Measurements from ENCODE around the gene WWOX. TPM values are rescaled to one million over a fixed set of nuclear protein-coding genes. Genes with fewer than 3 reads are reported as not detected.

WWOX gene
- total and polyA plus RNA-seq, 2 of the 13 experiments (the other 11 are each of a cell fraction or from before 2014, with no cell fraction given), result 9.1 to 37.4 TPM

DNA sequence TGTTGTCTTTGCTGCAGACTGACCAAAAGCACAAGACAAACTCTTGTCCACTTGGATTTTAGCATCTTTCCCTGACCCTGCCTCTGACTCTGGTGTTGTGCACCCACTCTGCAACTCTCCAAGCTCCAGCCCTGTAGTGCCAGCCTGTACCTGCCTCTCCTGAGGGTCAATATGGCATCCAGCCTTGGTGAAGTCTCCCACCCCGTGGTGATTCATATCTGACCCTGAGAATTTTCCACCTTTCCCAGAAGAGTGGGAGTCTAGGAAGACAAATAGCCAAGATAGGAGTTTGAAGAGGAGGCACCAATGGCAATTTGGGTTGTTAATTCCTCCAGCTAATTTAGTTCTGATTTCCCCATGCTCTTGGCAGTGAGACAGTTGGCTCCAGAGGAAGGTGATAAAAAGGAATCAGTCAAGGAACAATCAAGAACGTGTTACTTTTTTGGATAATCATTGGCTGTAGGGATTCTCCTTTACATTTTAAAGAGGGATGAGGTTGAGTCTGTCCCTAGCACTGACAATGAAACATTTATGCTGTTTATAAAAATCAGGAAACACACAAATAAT, 1085.1 kb downstream of the WWOX start (continued):
- TF ChIP-seq ZNF761 (CRISPR knock-in tag; conservative IDR thresholded peaks at IDR 0.05), result no peak
- TF ChIP-seq ZNF652 (CRISPR knock-in tag; IDR thresholded peaks at IDR 0.05; ENCODE audit: borderline replicate concordance, low read depth), result no peak
- TF ChIP-seq RAD21 (CRISPR knock-in tag; IDR thresholded peaks at IDR 0.05), result no peak
- no peak for TF ChIP-seq THAP7 (CRISPR knock-in tag; IDR thresholded peaks at IDR 0.05)

- ChIA-PET POLR2A (no interaction called here), CTCF (ENCODE audit: low intra/inter-chr PET ratio, low total read pairs) (no interaction called here)
- Histone ChIP-seq H3K9me3 (ENCODE audit: low read length) (no peaks in the 10 kb centered on the region), H4K20me1 (ENCODE audit: insufficient read depth, low read length) (no peaks in the 10 kb centered on the region), H3K27ac (ENCODE audit: extremely low read length, insufficient read depth, low read length) (no peak overlapping the region), H3K4me3 (replicated peaks in 1 of 3; ENCODE audit: insufficient read depth in 1 of 3, low read depth in 2 of 3, low read length in 3 of 3) (no peak overlapping the region), H3K4me1 (ENCODE audit: insufficient read depth, low read length) (no peaks in the 10 kb centered on the region), H3K36me3 (replicated peaks in 1 of 2; ENCODE audit: control insufficient read depth in 1 of 2, insufficient read depth in 2 of 2, low read length in 2 of 2) (no peaks in the 10 kb centered on the region), H3K4me2 (ENCODE audit: low read depth, low read length) (no peak overlapping the region), H3K9ac (ENCODE audit: insufficient read depth, low read depth, low read length) (no peak overlapping the region), H3K27me3 (ENCODE audit: control insufficient read depth in 1 of 2, insufficient read depth in 2 of 2, low read length in 2 of 2) (no peaks in the 10 kb centered on the region), H3K79me2 (ENCODE audit: insufficient read depth, low read length) (no peaks in the 10 kb centered on the region), H2AFZ (ENCODE audit: low read length) (no peak overlapping the region)
- FAIRE-seq (no peak), DNase-seq (ENCODE audit: low spot score) (no peak), ATAC-seq (no peak)
- in situ Hi-C loops (cut with HindIII; ENCODE audit: extremely low pct_ligation_motif_present, low pct_unique_long_range_greater_than_20kb) (no loop called here), intact Hi-C loops (cut with micrococcal nuclease; ENCODE audit: unreplicated experiment) (no loop called here)
- no TSS peak for BruUV-seq (replicated peaks)
- TF ChIP-seq ATF2 (CRISPR knock-in tag; IDR thresholded peaks at IDR 0.05) (no peak), GZF1 (CRISPR knock-in tag; IDR thresholded peaks at IDR 0.05) (peak; percentile 98)
- WGBS (ENCODE audit: low lambda C conversion rate), result 23% methylated on average over 4 of the region's 4 CpGs
Measured at GRCh38 chr16:79185711-79186110, 1086.3 kb downstream of the WWOX start.
